Measurements from ENCODE around the gene PCDHB9. TPM values are rescaled to one million over a fixed set of nuclear protein-coding genes. Genes with fewer than 3 reads are reported as not detected.
"Not testable (repeated sequence)": the region's sequence is repeated elsewhere in the genome, so short reads cannot be mapped to it uniquely, and the experiment has no call there.

Gene PCDHB9
- total and polyA plus RNA-seq, 2 of the 4 experiments (the other 2 are of a cell fraction), result 0.10 to 0.18 TPM

GRCh38 chr5:141210849-141211248 is 23.9 kb downstream of the PCDHB9 start:
- ATAC-seq (ENCODE audit: low read depth); H3K27me3 ChIP-seq (ENCODE audit: control insufficient read depth, insufficient read depth, low read length); CTCF ChIA-PET; intact Hi-C loops (cut with micrococcal nuclease); H4K20me1 ChIP-seq (ENCODE audit: insufficient read depth, low read length); H3K23ac ChIP-seq (ENCODE audit: low read depth, low read length); dilution Hi-C loops (cut with HindIII; ENCODE audit: low sequenced_read_pairs, unreplicated experiment); H3K36me3 ChIP-seq (ENCODE audit: control insufficient read depth, insufficient read depth, low read length); H3K4me1 ChIP-seq (ENCODE audit: control insufficient read depth, insufficient read depth, low read length); H2AK9ac ChIP-seq (replicated peaks; ENCODE audit: low read depth, low read length, poor library complexity); H3K4ac ChIP-seq (ENCODE audit: low read depth, low read length); H2BK15ac ChIP-seq (ENCODE audit: low read depth, low read length); H2BK5ac ChIP-seq (ENCODE audit: low read depth, low read length, poor library complexity, severe bottlenecking); H2BK120ac ChIP-seq (ENCODE audit: low read depth, low read length); H2AK5ac ChIP-seq (ENCODE audit: low read depth, low read length); DNase-seq; H3K56ac ChIP-seq (ENCODE audit: extremely low read depth, insufficient read depth, low read length); H2AFZ ChIP-seq (replicated peaks; ENCODE audit: low read length, poor library complexity); H4K8ac ChIP-seq (ENCODE audit: low read depth in 2 of 2, low read length in 2 of 2); H3K9me1 ChIP-seq (ENCODE audit: insufficient read depth, low read length); H3K27ac ChIP-seq (ENCODE audit: insufficient read depth, low read length); H2BK20ac ChIP-seq (ENCODE audit: low read depth, low read length); H3K79me1 ChIP-seq (ENCODE audit: low read depth in 1 of 2, low read length in 2 of 2); H3K18ac ChIP-seq (ENCODE audit: low read depth, low read length); H3K4me3 ChIP-seq (ENCODE audit: insufficient read depth, low read depth, low read length); in situ Hi-C loops (cut with MboI; ENCODE audit: low sequenced_read_pairs); BruUV-seq (replicated peaks); H4K91ac ChIP-seq (ENCODE audit: insufficient read depth, low read depth, low read length); H3K4me2 ChIP-seq (ENCODE audit: low read depth, low read length); H4K5ac ChIP-seq (ENCODE audit: low read depth, low read length); H3K14ac ChIP-seq (replicated peaks; ENCODE audit: low read depth, low read length); H3K9ac ChIP-seq (ENCODE audit: low read depth, low read length); POLR2A ChIA-PET (ENCODE audit: unreplicated experiment): not testable (repeated sequence)
- WGBS, 2 experiments (ENCODE audit: extremely low coverage in 2 of 2, insufficient read length in 1 of 2), result 19% methylated on average over 5 of the region's 27 CpGs; no CpG with 5 or more reads in 1 of the 2 experiments
- H3K9me3 ChIP-seq (ENCODE audit: control insufficient read depth, insufficient read depth, low read length), result peaks cover 20% of the 10 kb centered on the region; the same call in 1 of the 2 replicates
